ENCODE data around the gene SLC26A1. TPM values are rescaled to one million over a fixed set of nuclear protein-coding genes. Genes with fewer than 3 reads are reported as not detected.

Gene SLC26A1
- total RNA-seq, 2 experiments from 2014 or later, result 0.30 TPM; not detected in 1

DNA sequence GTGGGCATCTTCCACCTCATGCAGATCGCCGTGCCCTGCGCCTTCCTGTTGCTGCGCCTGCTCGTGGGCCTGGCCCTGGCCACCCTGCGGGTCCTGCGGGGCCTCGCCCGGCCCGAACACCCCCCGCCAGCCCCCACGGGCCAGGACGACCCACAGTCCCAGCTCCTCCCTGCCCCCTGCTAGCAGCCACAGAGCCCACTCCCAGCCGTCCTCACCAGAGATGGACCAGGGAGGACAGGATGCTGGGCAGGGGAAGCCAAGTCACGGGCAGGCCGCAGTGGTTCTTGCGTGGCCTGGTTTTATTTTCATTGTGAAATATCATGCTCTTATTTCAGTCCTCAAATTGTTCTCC is 34.9 kb downstream of the SLC26A1 start:
- ChIA-PET POLR2A (no interaction called here), CTCF (ENCODE audit: unreplicated experiment) (no interaction called here)
- BruUV-seq (replicated peaks), result no TSS peak
- no peak overlapping the region for H3K27ac ChIP-seq (ENCODE audit: low read depth, low read length, poor library complexity, severe bottlenecking)
- no peak for TF ChIP-seq EZH2phosphoT487 (IDR thresholded peaks at IDR 0.05; ENCODE audit: borderline replicate concordance, low read depth, low read length)
- TF ChIP-seq, protein P1, sequence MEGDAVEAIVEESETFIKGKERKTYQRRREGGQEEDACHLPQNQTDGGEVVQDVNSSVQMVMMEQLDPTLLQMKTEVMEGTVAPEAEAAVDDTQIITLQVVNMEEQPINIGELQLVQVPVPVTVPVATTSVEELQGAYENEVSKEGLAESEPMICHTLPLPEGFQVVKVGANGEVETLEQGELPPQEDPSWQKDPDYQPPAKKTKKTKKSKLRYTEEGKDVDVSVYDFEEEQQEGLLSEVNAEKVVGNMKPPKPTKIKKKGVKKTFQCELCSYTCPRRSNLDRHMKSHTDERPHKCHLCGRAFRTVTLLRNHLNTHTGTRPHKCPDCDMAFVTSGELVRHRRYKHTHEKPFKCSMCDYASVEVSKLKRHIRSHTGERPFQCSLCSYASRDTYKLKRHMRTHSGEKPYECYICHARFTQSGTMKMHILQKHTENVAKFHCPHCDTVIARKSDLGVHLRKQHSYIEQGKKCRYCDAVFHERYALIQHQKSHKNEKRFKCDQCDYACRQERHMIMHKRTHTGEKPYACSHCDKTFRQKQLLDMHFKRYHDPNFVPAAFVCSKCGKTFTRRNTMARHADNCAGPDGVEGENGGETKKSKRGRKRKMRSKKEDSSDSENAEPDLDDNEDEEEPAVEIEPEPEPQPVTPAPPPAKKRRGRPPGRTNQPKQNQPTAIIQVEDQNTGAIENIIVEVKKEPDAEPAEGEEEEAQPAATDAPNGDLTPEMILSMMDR (conservative IDR thresholded peaks at IDR 0.05; ENCODE audit: low read length), result no peak
- intact Hi-C loops (cut with micrococcal nuclease; ENCODE audit: unreplicated experiment), result no loop called here
- H3K9me2 ChIP-seq (ENCODE audit: insufficient read depth, low read length), result no peaks in the 10 kb centered on the region
- no peaks in the 10 kb centered on the region for H3K9me3 ChIP-seq (ENCODE audit: low read length)
- H3K4me2 ChIP-seq (ENCODE audit: low read length), result no peak overlapping the region
- no peaks in the 10 kb centered on the region for H3K36me3 ChIP-seq (ENCODE audit: insufficient read depth, low read length)
- H3K79me2 ChIP-seq (ENCODE audit: insufficient read depth, low read depth, low read length), result no peaks in the 10 kb centered on the region
- no peak for DNase-seq (ENCODE audit: low spot score)
- no peaks in the 10 kb centered on the region for H4K20me1 ChIP-seq (ENCODE audit: insufficient read depth, low read length)
- H3K4me1 ChIP-seq (ENCODE audit: insufficient read depth, low read length, poor library complexity, severe bottlenecking), result no peaks in the 10 kb centered on the region
- H3K4me3 ChIP-seq (ENCODE audit: low read depth, low read length, poor library complexity, severe bottlenecking), result no peak overlapping the region
- H2AFZ ChIP-seq (ENCODE audit: low read length), result no peak overlapping the region

DNA sequence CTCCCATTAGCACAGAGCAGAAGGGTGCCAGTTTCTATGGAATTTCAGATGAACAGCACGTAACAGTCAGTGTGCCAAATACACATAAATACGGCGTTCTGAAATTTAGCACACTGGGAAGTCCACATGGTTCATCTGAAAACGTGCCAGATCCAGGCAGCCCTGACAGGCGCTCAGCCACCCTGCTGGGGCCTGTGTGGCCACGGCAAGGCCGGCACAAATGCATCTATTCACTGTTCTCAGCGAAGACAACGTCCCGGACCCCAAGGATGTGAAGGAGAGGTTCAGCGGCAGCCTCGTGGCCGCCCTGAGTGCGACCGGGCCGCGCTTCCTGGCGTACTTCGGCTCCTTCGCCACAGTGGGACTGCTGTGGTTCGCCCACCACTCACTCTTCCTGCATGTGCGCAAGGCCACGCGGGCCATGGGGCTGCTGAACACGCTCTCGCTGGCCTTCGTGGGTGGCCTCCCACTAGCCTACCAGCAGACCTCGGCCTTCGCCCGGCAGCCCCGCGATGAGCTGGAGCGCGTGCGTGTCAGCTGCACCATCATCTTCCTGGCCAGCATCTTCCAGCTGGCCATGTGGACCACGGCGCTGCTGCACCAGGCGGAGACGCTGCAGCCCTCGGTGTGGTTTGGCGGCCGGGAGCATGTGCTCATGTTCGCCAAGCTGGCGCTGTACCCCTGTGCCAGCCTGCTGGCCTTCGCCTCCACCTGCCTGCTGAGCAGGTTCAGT is 35.5 kb downstream of the SLC26A1 start:
- no peaks in the 10 kb centered on the region for H3K36me3 ChIP-seq (ENCODE audit: insufficient read depth, low read length)
- no peaks in the 10 kb centered on the region for H3K9me2 ChIP-seq (ENCODE audit: insufficient read depth, low read length)
- no peak overlapping the region for H2AFZ ChIP-seq (ENCODE audit: low read length)
- H3K27ac ChIP-seq (ENCODE audit: low read depth, low read length, poor library complexity, severe bottlenecking), result no peak overlapping the region
- H3K4me2 ChIP-seq (ENCODE audit: low read length), result no peak overlapping the region
- TF ChIP-seq EZH2phosphoT487 (IDR thresholded peaks at IDR 0.05; ENCODE audit: borderline replicate concordance, low read depth, low read length), result no peak
- TF ChIP-seq, protein P1 (conservative IDR thresholded peaks at IDR 0.05; ENCODE audit: low read length), result no peak
- POLR2A ChIA-PET, result no interaction called here
- H4K20me1 ChIP-seq (ENCODE audit: insufficient read depth, low read length), result no peaks in the 10 kb centered on the region
- no TSS peak for BruUV-seq (replicated peaks)
- CTCF ChIA-PET (ENCODE audit: unreplicated experiment), result no interaction called here
- intact Hi-C loops (cut with micrococcal nuclease; ENCODE audit: unreplicated experiment), result no loop called here
- DNase-seq (ENCODE audit: low spot score), result no peak
- no peak overlapping the region for H3K4me3 ChIP-seq (ENCODE audit: low read depth, low read length, poor library complexity, severe bottlenecking)
- no peaks in the 10 kb centered on the region for H3K79me2 ChIP-seq (ENCODE audit: insufficient read depth, low read depth, low read length)
- H3K9me3 ChIP-seq (ENCODE audit: low read length), result no peaks in the 10 kb centered on the region
- H3K4me1 ChIP-seq (ENCODE audit: insufficient read depth, low read length, poor library complexity, severe bottlenecking), result no peaks in the 10 kb centered on the region

DNA sequence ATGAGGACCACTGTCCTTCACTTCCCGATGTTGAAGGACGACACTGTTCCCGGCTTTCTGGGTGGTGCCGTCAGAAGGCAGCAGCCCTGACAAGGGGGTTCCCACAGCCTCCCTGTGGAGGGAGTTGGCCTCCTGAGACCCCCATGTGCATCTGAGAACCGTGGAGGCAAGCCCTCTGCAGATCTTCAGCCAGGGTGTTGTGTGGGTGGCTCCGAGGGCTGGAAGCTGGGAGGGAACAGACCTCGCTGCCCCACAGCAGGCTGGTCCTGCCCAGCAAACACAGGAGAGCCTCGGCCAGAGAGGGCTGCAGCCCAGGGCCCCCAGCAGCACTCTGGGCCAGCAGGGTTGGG is 36.0 kb downstream of the SLC26A1 start:
- TF ChIP-seq, protein P1 (conservative IDR thresholded peaks at IDR 0.05; ENCODE audit: low read length), result no peak
- no peak for TF ChIP-seq EZH2phosphoT487 (IDR thresholded peaks at IDR 0.05; ENCODE audit: borderline replicate concordance, low read depth, low read length)
- ChIA-PET POLR2A (no interaction called here), CTCF (ENCODE audit: unreplicated experiment) (no interaction called here)
- no peaks in the 10 kb centered on the region for H3K4me1 ChIP-seq (ENCODE audit: insufficient read depth, low read length, poor library complexity, severe bottlenecking)
- no peaks in the 10 kb centered on the region for H3K9me3 ChIP-seq (ENCODE audit: low read length)
- H3K4me2 ChIP-seq (ENCODE audit: low read length), result no peak overlapping the region
- BruUV-seq (replicated peaks), result no TSS peak
- H3K9me2 ChIP-seq (ENCODE audit: insufficient read depth, low read length), result no peaks in the 10 kb centered on the region
- intact Hi-C loops (cut with micrococcal nuclease; ENCODE audit: unreplicated experiment), result no loop called here
- no peak overlapping the region for H2AFZ ChIP-seq (ENCODE audit: low read length)
- no peak for DNase-seq (ENCODE audit: low spot score)
- no peak overlapping the region for H3K27ac ChIP-seq (ENCODE audit: low read depth, low read length, poor library complexity, severe bottlenecking)
- H3K36me3 ChIP-seq (ENCODE audit: insufficient read depth, low read length), result no peaks in the 10 kb centered on the region
- no peaks in the 10 kb centered on the region for H4K20me1 ChIP-seq (ENCODE audit: insufficient read depth, low read length)
- H3K79me2 ChIP-seq (ENCODE audit: insufficient read depth, low read depth, low read length), result no peaks in the 10 kb centered on the region
- no peak overlapping the region for H3K4me3 ChIP-seq (ENCODE audit: low read depth, low read length, poor library complexity, severe bottlenecking)

All from OCI-LY7 (cell line).